Endothelial cell of umbilical vein (primary cell): ENCODE data around the gene ELL2.

Experiments
- CTCF ChIP-seq, 2 donors: IDR thresholded peaks; 1 replicate in 1 of 2; 2 replicates in 1 of 2; pipeline ENCODE4 v1.5.1; 2011; ENCODE audit warnings: low read length in 2 of 2, mild to moderate bottlenecking in 2 of 2, moderate library complexity in 2 of 2, control low read depth in 1 of 2, inconsistent platforms in 1 of 2, low read depth in 1 of 2; ENCODE audit not compliant: insufficient read depth in 1 of 2; ENCODE audit errors: extremely low read depth in 1 of 2
- EZH2 ChIP-seq: IDR thresholded peaks from 2 replicates; pipeline ENCODE4 v1.6.1; 2012; ENCODE audit warnings: borderline replicate concordance, low read depth, mild to moderate bottlenecking, moderate library complexity, low read length, inconsistent platforms; ENCODE audit not compliant: severe bottlenecking

GRCh38 chr5:95993776-95994175 lies 32.1 kb upstream of the ELL2 start:
- TF ChIP-seq EZH2 = no peak
- no peak for TF ChIP-seq CTCF (IDR thresholded peaks at IDR 0.05; ENCODE audit: extremely low read depth in 1 of 2, insufficient read depth in 1 of 2, low read depth in 1 of 2, low read length in 2 of 2)
